GM23338 (cell line): ENCODE data around the gene ATG9A. TPM values are rescaled to one million over a fixed set of nuclear protein-coding genes. Genes with fewer than 3 reads are reported as not detected.

Experiments
- ATAC-seq: fragments of 200-7000 bp; cut with Tn5 transposase; 3 replicates; pipeline ENCODE4 v1.9.1; 2020
- DNase-seq: peaks from one replicate; pipeline ENCODE4 v3.0.0-alpha.2; 2015; ENCODE audit warnings: low spot score
- H2AFZ ChIP-seq: fragments of 200-600 bp; sonication (generic); 2 replicates; pipeline ENCODE4 v1.8.0; 2016; ENCODE audit warnings: antibody characterized with exemption, mild to moderate bottlenecking, moderate library complexity
- H3F3A ChIP-seq: fragments of 200-600 bp; sonication (generic); replicated peaks from 2 replicates; pipeline ENCODE4 v1.8.0; 2017; ENCODE audit warnings: antibody characterized with exemption, mixed run types, low read depth
- H3K27ac ChIP-seq: fragments of 200-600 bp; sonication (generic); 2 replicates; pipeline ENCODE4 v1.6.1; 2016; ENCODE audit warnings: low read depth
- H3K27me3 ChIP-seq: fragments of 200-600 bp; sonication (generic); 2 replicates; pipeline ENCODE4 v1.8.0; 2016; ENCODE audit warnings: mild to moderate bottlenecking, mixed run types, moderate library complexity; ENCODE audit not compliant: insufficient read depth
- H3K36me3 ChIP-seq: fragments of 200-600 bp; sonication (generic); 2 replicates; pipeline ENCODE4 v1.8.0; 2016; ENCODE audit warnings: mild to moderate bottlenecking; ENCODE audit not compliant: insufficient read depth
- H3K4me1 ChIP-seq: fragments of 200-600 bp; sonication (generic); 2 replicates; pipeline ENCODE4 v1.8.0; 2016; ENCODE audit warnings: mild to moderate bottlenecking, moderate library complexity; ENCODE audit not compliant: insufficient read depth
- H3K4me2 ChIP-seq: fragments of 200-600 bp; sonication (generic); 2 replicates; pipeline ENCODE4 v1.7.1; 2017; ENCODE audit warnings: mixed run types
- H3K4me3 ChIP-seq: fragments of 200-600 bp; sonication (generic); 2 replicates; pipeline ENCODE4 v1.6.1; 2016; ENCODE audit warnings: mixed run types
- H3K79me2 ChIP-seq: fragments of 200-600 bp; sonication (generic); replicated peaks from 2 replicates; pipeline ENCODE4 v1.8.0; 2017; ENCODE audit warnings: mild to moderate bottlenecking; ENCODE audit not compliant: insufficient read depth
- H3K9me2 ChIP-seq: fragments of 200-600 bp; sonication (generic); 2 replicates; pipeline ENCODE4 v1.8.0; 2017; ENCODE audit not compliant: insufficient read depth
- H4K20me1 ChIP-seq: fragments of 200-600 bp; sonication (generic); replicated peaks from 2 replicates; pipeline ENCODE4 v1.8.0; 2017; ENCODE audit warnings: mild to moderate bottlenecking; ENCODE audit not compliant: insufficient read depth
- H3K27ac Mint-ChIP-seq: 2 replicates; pipeline ENCODE4 v1.8.0; 2020; ENCODE audit warnings: inconsistent platforms, mild to moderate bottlenecking, moderate library complexity, mixed read lengths
- H3K27me3 Mint-ChIP-seq: 3 replicates; pipeline ENCODE4 v1.8.0; 2022; ENCODE audit warnings: low read depth, mild to moderate bottlenecking, moderate library complexity, mixed read lengths, inconsistent platforms; ENCODE audit not compliant: insufficient read depth, poor library complexity
- H3K36me3 Mint-ChIP-seq: 3 replicates; pipeline ENCODE4 v1.8.0; 2021; ENCODE audit warnings: low read depth, mild to moderate bottlenecking, inconsistent platforms, moderate library complexity, mixed read lengths
- H3K4me1 Mint-ChIP-seq: 3 replicates; pipeline ENCODE4 v1.8.0; 2020; ENCODE audit warnings: mild to moderate bottlenecking, inconsistent platforms, mixed read lengths
- H3K4me3 Mint-ChIP-seq: 3 replicates; pipeline ENCODE4 v1.8.0; 2021; ENCODE audit warnings: moderate library complexity, mild to moderate bottlenecking, inconsistent platforms, mixed read lengths
- H3K9me3 Mint-ChIP-seq: 3 replicates; pipeline ENCODE4 v1.8.0; 2020; ENCODE audit warnings: moderate library complexity, mild to moderate bottlenecking, inconsistent platforms, mixed read lengths
- CREB1 ChIP-seq: fragments of 250-450 bp; sonication (Bioruptor Pico); IDR thresholded peaks from 2 replicates; pipeline ENCODE4 v1.5.0; 2020; ENCODE audit warnings: low read depth, mild to moderate bottlenecking, moderate library complexity
- CTCF ChIP-seq, 2 experiments: fragments of 200-600 bp in 1 of 2; sonication (generic) in 1 of 2; conservative IDR thresholded peaks; 2 replicates each; pipeline versions ENCODE4 v1.5.1 to v1.6.1; 2016 to 2017; ENCODE audit warnings: antibody characterized with exemption in 2 of 2, low read depth in 2 of 2, mild to moderate bottlenecking in 2 of 2, moderate library complexity in 1 of 2
- ETS1 ChIP-seq: IDR thresholded peaks from 2 replicates; pipeline ENCODE4 v1.6.1; 2016; ENCODE audit warnings: antibody characterized with exemption
- EZH2 ChIP-seq: fragments of 200-600 bp; sonication (generic); IDR thresholded peaks from one replicate; pipeline ENCODE4 v1.8.0; 2017; ENCODE audit warnings: antibody characterized with exemption, mild to moderate bottlenecking, low read depth; ENCODE audit not compliant: unreplicated experiment
- EZH2phosphoT487 ChIP-seq: fragments of 200-600 bp; sonication (generic); IDR thresholded peaks from one replicate; pipeline ENCODE4 v1.8.1; 2018; ENCODE audit warnings: antibody characterized with exemption; ENCODE audit not compliant: unreplicated experiment
- JUNB ChIP-seq: IDR thresholded peaks from one replicate; pipeline ENCODE4 v1.6.1; 2016; ENCODE audit warnings: antibody characterized with exemption; ENCODE audit not compliant: unreplicated experiment
- POLR2AphosphoS5 ChIP-seq: IDR thresholded peaks from 2 replicates; pipeline ENCODE4 v1.6.1; 2016; ENCODE audit warnings: antibody characterized with exemption, low read depth
- REST ChIP-seq: IDR thresholded peaks from one replicate; pipeline ENCODE4 v1.6.1; 2018; ENCODE audit warnings: antibody characterized with exemption; ENCODE audit not compliant: unreplicated experiment
- ZNF114 ChIP-seq: fragments of 250-450 bp; sonication (Bioruptor Pico); IDR thresholded peaks from 2 replicates; pipeline ENCODE4 v1.5.0; 2020; ENCODE audit warnings: mild to moderate bottlenecking, moderate library complexity
- ZNF462 ChIP-seq: fragments of 250-450 bp; sonication (Bioruptor Pico); IDR thresholded peaks from 2 replicates; pipeline ENCODE4 v1.5.0; 2020; ENCODE audit warnings: mild to moderate bottlenecking, moderate library complexity
- polyA plus RNA-seq: library from polyadenylated mRNA; unstranded; fragments of >200 nt; fragmentation: Nextera tagmentation; extraction: Ambion mirVana; gene quantifications from 2 replicates; pipeline ENCODE4 v1.2.1, GENCODE V29; 2016
- total RNA-seq: library from RNA; depleted of rRNA; stranded (reverse); fragments of >200 nt; shearing (Covaris generic); gene quantifications from 2 replicates; pipeline ENCODE4 v1.2.3, GENCODE V29; 2014

ATG9A gene
- total and polyA plus RNA-seq, 2 experiments from 2014 or later: 20.7 to 54.2 TPM

DNA sequence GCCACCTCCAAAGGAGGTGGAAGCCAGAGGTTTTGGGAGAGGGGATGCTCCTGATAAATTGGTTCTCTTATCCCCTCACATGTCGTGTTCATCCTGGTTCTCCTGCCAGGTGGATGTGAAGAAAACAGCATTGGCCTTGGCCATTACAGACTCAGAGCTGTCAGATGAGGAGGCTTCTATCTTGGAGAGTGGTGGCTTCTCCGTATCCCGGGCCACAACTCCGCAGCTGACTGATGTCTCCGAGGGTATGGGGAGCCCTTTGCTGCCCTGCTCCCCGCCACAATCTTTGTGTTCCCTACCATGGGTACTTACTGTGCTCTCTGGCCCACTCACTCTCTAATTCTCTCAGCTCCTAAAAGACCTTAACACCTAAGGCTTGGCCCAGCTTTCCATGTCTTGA is 47.9 kb downstream of the ATG9A start:
- H3K4me2 ChIP-seq: no peak overlapping the region
- peaks cover 7% of the 10 kb centered on the region for H3K79me2 ChIP-seq
- no peaks in the 10 kb centered on the region for H3K9me2 ChIP-seq
- H4K20me1 ChIP-seq: no peaks in the 10 kb centered on the region; the same call in 1 of the 2 replicates
- TF ChIP-seq CTCF (conservative IDR thresholded peaks at IDR 0.05; ENCODE audit: low read depth in 2 of 2): no peak
- no peak for TF ChIP-seq REST
- TF ChIP-seq CREB1 (CRISPR knock-in tag): no peak
- TF ChIP-seq EZH2phosphoT487: no peak
- no peak for TF ChIP-seq ZNF114
- no peak for TF ChIP-seq JUNB
- TF ChIP-seq EZH2: no peak
- TF ChIP-seq POLR2AphosphoS5: no peak
- TF ChIP-seq ETS1: no peak
- peaks cover 5% of the 10 kb centered on the region for H3K27me3 Mint-ChIP-seq
- DNase-seq (no peak), ATAC-seq (no peak)
- no peak overlapping the region for H3K4me3 ChIP-seq
- peaks cover 7% of the 10 kb centered on the region for H3K4me1 ChIP-seq
- no peak overlapping the region for H3K27ac Mint-ChIP-seq
- H2AFZ ChIP-seq: no peak overlapping the region
- H3F3A ChIP-seq: peaks cover 15% of the 10 kb centered on the region
- H3K4me3 Mint-ChIP-seq: no peak overlapping the region
- H3K36me3 Mint-ChIP-seq: peaks cover 30% of the 10 kb centered on the region
- no peaks in the 10 kb centered on the region for H3K27me3 ChIP-seq
- H3K4me1 Mint-ChIP-seq: peaks cover 8% of the 10 kb centered on the region; the same call in 2 of the 3 replicates
- no peaks in the 10 kb centered on the region; the same call in 2 of the 3 replicates for H3K9me3 Mint-ChIP-seq
- no peaks in the 10 kb centered on the region for H3K36me3 ChIP-seq
- H3K27ac ChIP-seq: no peak overlapping the region

- Histone ChIP-seq H2AFZ (no peak overlapping the region), H3F3A (peaks cover 18% of the 10 kb centered on the region), H3K9me2 (no peaks in the 10 kb centered on the region), H3K79me2 (peaks cover 7% of the 10 kb centered on the region), H3K27ac (no peak overlapping the region), H3K36me3 (no peaks in the 10 kb centered on the region), H3K27me3 (no peaks in the 10 kb centered on the region), H3K4me2 (no peak overlapping the region), H3K4me3 (no peak overlapping the region), H3K4me1 (peaks cover 9% of the 10 kb centered on the region), H4K20me1 (no peaks in the 10 kb centered on the region; the same call in 1 of the 2 replicates)
- Mint-ChIP-seq H3K27me3 (peaks cover 5% of the 10 kb centered on the region), H3K36me3 (peaks cover 30% of the 10 kb centered on the region), H3K9me3 (no peaks in the 10 kb centered on the region; the same call in 2 of the 3 replicates), H3K27ac (no peak overlapping the region), H3K4me1 (peaks cover 8% of the 10 kb centered on the region; the same call in 2 of the 3 replicates), H3K4me3 (no peak overlapping the region)
- no peak for ATAC-seq
- DNase-seq: no peak
- TF ChIP-seq ZNF462 (CRISPR knock-in tag): no peak
Measured at GRCh38 chr2:219180961-219181360, 48.5 kb downstream of the ATG9A start.
